ENCODE data around the gene MROH2A.
"Not testable (repeated sequence)": the region's sequence is repeated elsewhere in the genome, so short reads cannot be mapped to it uniquely, and the experiment has no call there.

The MROH2A gene

GRCh38 chr2:233778030-233778429 is at the start of gene MROH2A:
TSS of gene MROH2A (plus strand) at chr2:233778330. CDS start at chr2:233779359, 1,029 bp downstream.
- DNase-seq (ENCODE audit: low read depth) = no peak

GRCh38 chr2:233728723-233729301 is 49.3 kb upstream of the MROH2A start, which contains the start of gene UGT1A3:
TSS of gene UGT1A3 (plus strand) at chr2:233729042. CDS start at chr2:233729127, 85 bp downstream.
- no peak for DNase-seq (ENCODE audit: low read depth)

- DNase-seq (ENCODE audit: low read depth) = not testable (repeated sequence)
Measured at GRCh38 chr2:233736868-233737653, 41.1 kb upstream of the MROH2A start.

- DNase-seq (ENCODE audit: low read depth) = no peak
Measured at GRCh38 chr2:233740870-233741269, 37.3 kb upstream of the MROH2A start.

GRCh38 chr2:233743464-233744259 is 34.5 kb upstream of the MROH2A start:
- DNase-seq (ENCODE audit: low read depth) = no peak

GRCh38 chr2:233745073-233745755 is 32.9 kb upstream of the MROH2A start:
- DNase-seq (ENCODE audit: low read depth) = no peak

- not testable (repeated sequence) for DNase-seq (ENCODE audit: low read depth)
Measured at GRCh38 chr2:233745838-233746237, 32.3 kb upstream of the MROH2A start.

GRCh38 chr2:233746475-233747282 is 31.5 kb upstream of the MROH2A start:
- no peak for DNase-seq (ENCODE audit: low read depth)

GRCh38 chr2:233747283-233747544 is 30.9 kb upstream of the MROH2A start:
- no peak for DNase-seq (ENCODE audit: low read depth)

- not testable (repeated sequence) for DNase-seq (ENCODE audit: low read depth)
Measured at GRCh38 chr2:233750689-233751088, 27.4 kb upstream of the MROH2A start.

- not testable (repeated sequence) for DNase-seq (ENCODE audit: low read depth)
Measured at GRCh38 chr2:233751212-233752009, 26.7 kb upstream of the MROH2A start.

GRCh38 chr2:233754872-233755611 is 23.1 kb upstream of the MROH2A start:
- DNase-seq (ENCODE audit: low read depth) = no peak

- no peak for DNase-seq (ENCODE audit: low read depth)
Measured at GRCh38 chr2:233756429-233757081, 21.6 kb upstream of the MROH2A start.

- DNase-seq (ENCODE audit: low read depth) = no peak
Measured at GRCh38 chr2:233758141-233758540, 20.0 kb upstream of the MROH2A start.

- DNase-seq (ENCODE audit: low read depth) = no peak
Measured at GRCh38 chr2:233758849-233759248, 19.3 kb upstream of the MROH2A start.

- no peak for DNase-seq (ENCODE audit: low read depth)
Measured at GRCh38 chr2:233760043-233760442, 18.1 kb upstream of the MROH2A start, which contains the start of gene UGT1A1. TSS of gene UGT1A1 (plus strand) at chr2:233760270. CDS start at chr2:233760288, 18 bp downstream.

GRCh38 chr2:233761040-233761769 is 16.9 kb upstream of the MROH2A start:
- DNase-seq (ENCODE audit: low read depth) = no peak

GRCh38 chr2:233764264-233764663 is 13.9 kb upstream of the MROH2A start:
- DNase-seq (ENCODE audit: low read depth) = no peak

GRCh38 chr2:233764761-233765160 is 13.4 kb upstream of the MROH2A start:
- no peak for DNase-seq (ENCODE audit: low read depth)

All from activated T-cell treated with anti-CD3 and anti-CD28 coated beads for 24 hours (primary cell).